ENCODE measurements around the gene CWC25.

Gene CWC25

DNA sequence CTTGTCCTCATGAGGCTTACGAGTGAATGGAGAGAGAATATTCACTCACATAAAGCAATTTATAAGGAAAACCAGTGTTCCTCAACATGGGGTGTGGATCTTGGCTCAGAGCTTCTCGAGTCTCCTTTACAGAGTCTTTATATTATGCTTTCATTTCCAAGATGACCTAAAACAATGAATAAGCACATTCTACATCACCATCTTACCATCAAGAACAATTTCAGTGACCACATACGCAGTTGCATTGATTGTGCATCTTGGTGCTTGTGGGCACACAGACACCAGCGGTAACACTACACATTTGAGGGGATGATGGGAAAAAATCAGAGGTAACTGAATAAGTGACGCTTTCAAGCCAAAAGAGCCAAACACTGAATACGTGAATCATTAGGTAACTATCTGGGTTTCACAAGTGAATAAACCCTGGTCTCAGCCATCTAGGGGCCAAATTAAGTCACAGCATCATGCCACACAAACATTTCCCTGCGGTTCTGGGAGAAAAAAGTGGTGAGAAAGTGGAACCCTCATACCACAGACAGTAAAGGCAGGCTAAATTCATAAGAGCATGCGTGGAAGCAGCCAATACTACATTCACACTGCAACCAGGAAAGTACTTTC lies 9.4 kb downstream of the CWC25 start:
- no peak overlapping the region for H3K4me3 ChIP-seq (ENCODE audit: low read depth, low read length)
- peak; percentile 34 for DNase-seq (ENCODE audit: low read depth)
- TF ChIP-seq, protein P1, sequence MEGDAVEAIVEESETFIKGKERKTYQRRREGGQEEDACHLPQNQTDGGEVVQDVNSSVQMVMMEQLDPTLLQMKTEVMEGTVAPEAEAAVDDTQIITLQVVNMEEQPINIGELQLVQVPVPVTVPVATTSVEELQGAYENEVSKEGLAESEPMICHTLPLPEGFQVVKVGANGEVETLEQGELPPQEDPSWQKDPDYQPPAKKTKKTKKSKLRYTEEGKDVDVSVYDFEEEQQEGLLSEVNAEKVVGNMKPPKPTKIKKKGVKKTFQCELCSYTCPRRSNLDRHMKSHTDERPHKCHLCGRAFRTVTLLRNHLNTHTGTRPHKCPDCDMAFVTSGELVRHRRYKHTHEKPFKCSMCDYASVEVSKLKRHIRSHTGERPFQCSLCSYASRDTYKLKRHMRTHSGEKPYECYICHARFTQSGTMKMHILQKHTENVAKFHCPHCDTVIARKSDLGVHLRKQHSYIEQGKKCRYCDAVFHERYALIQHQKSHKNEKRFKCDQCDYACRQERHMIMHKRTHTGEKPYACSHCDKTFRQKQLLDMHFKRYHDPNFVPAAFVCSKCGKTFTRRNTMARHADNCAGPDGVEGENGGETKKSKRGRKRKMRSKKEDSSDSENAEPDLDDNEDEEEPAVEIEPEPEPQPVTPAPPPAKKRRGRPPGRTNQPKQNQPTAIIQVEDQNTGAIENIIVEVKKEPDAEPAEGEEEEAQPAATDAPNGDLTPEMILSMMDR (IDR thresholded peaks at IDR 0.05; ENCODE audit: insufficient read depth, low read depth, low read length, missing control alignments): peak; percentile 6

DNA sequence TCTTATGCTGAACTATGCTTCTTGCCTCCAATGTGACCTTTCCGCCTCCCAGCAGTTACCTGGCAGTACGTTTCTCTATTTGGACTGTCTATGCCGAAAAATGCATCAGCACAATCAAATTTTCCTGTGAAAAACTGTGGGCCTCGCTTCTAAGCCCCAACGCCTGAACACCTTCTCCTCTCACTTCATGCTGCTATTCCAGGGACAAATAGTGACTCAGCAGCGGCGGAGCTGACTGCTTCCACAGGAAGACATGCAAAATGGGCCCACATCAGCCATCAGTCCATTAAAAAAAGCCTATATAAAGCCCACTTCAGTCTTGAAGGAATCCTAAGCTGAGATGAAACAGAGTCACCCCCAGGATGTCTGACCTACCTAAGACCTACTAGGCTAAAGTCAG lies 15.3 kb downstream of the CWC25 start:
- H3K4me3 ChIP-seq (ENCODE audit: low read depth, low read length): no peak overlapping the region
- DNase-seq (ENCODE audit: low read depth): no peak
- TF ChIP-seq, protein P1 (IDR thresholded peaks at IDR 0.05; ENCODE audit: insufficient read depth, low read depth, low read length, missing control alignments): no peak

GRCh38 chr17:38800237-38800760 lies 24.8 kb downstream of the CWC25 start:
- TF ChIP-seq, protein P1 (IDR thresholded peaks at IDR 0.05; ENCODE audit: insufficient read depth, low read depth, low read length, missing control alignments): no peak
- H3K4me3 ChIP-seq (ENCODE audit: low read depth, low read length): peak overlapping the region; percentile 82
- DNase-seq (ENCODE audit: low read depth): no peak

DNA sequence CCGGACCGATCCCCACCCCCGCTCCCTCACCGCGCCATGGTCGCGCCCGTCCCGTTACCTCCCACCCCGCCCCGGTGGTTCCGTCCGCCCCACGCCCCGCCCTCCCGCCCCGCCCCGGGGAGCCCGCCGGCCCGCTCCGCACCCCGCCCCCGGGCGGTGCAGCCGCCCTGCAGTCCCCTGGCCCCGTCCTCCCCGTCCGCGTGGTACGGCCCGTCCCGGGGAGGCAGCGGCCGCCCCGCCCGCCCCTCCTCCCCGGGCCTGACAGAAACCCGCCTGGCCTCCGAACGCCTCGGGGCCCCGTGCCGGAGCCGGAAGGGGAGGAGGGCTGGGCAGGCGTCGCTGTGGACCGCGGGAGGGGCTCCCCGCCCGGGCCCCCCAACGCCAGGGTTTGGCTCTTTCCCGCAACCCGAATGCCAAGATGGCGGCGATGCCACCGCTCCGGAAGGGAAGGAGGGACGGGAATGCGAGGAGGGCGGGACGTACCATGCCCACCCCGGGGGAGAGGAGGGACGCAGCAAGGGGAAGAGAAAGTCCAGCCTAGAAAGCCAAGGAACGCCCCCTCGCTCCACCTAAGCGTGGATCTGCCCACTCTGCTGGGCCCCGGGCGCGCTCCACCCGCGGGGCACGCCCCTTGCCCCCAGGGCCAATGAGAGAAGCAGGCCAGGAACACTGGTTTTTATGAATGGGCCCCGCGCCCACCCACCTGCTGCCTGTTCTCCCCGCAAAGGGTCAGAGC lies 25.5 kb downstream of the CWC25 start, which contains the start of gene PIP4K2B:
Gene PIP4K2B, minus strand, starts transcription at position 56 of the 736 bp plus-strand sequence. CDS start 132 bp downstream, outside the sequence.
- TF ChIP-seq, protein P1 (IDR thresholded peaks at IDR 0.05; ENCODE audit: insufficient read depth, low read depth, low read length, missing control alignments): no peak
- peak within 1 kb of the TSS; percentile 82 for H3K4me3 ChIP-seq (ENCODE audit: low read depth, low read length)
- DNase-seq (ENCODE audit: low read depth): peak; percentile 98

DNA sequence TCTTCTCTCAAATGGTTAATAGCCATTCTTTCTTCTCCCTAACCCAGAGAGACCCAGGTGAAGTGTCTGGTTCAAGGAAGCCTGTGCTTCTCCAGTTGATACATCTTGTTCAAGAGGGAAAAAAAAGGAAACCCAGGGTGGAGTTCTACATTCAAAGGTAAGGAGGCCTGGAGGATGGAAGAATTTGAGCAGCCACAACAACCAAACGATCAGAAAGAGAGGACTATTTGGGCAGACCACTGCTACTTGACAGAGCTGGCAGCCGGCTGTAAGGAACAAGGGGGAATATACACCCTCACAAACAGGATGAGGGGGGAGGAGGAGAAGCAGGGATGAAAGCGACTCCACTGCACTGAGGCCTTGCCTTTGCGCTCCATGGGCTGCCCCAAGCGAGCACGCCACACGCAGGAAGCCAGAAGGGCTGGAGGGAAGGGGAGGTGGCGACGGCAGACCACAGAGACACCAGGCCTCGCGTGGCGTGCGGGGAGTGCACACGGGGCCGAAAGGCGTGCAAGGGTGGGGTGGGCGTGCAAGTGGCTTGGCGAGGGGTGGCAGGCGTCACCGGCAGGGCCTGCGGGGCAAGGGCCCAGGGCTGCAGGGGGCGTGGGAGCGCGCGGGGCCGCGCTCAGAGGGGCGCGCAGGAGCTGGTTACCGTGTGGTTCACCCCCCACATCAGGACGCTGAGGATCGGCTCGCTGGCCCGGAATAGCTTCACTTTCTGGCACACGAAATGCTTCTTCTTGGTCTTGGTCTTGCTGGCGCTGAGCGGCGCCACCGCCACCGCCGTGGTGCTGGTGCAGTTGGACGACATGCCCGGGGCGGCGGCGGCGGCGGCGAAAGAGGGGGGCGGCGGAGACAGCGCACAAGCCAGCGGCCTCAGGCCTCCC lies 26.3 kb downstream of the CWC25 start:
- H3K4me3 ChIP-seq (ENCODE audit: low read depth, low read length): peak overlapping the region; percentile 76
- TF ChIP-seq, protein P1 (IDR thresholded peaks at IDR 0.05; ENCODE audit: insufficient read depth, low read depth, low read length, missing control alignments): peak; percentile 5
- DNase-seq (ENCODE audit: low read depth): peak; percentile 70

DNA sequence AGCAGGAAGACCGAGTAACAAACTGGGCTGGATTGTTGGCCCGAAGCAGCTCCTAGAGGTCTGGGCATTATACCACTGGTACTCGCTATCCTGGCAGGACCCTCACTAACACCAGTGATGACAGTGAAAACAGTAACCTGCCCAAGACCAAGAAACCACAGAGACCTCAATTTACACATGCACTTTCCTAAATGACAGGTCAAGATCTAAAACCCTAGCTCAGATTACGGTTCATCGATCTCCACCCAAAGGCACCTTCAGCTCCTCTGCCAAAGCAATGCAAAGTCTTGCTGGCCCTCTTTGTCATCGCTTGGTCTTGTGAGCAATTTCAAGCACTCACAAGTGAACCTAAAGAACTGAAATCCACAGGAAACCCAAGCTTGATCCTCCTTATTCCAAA lies 27.3 kb downstream of the CWC25 start:
- peak; percentile 21 for DNase-seq (ENCODE audit: low read depth)
- TF ChIP-seq, protein P1 (IDR thresholded peaks at IDR 0.05; ENCODE audit: insufficient read depth, low read depth, low read length, missing control alignments): no peak
- H3K4me3 ChIP-seq (ENCODE audit: low read depth, low read length): peak overlapping the region; percentile 76
